ENCODE data around the gene TMEM18.

DNA sequence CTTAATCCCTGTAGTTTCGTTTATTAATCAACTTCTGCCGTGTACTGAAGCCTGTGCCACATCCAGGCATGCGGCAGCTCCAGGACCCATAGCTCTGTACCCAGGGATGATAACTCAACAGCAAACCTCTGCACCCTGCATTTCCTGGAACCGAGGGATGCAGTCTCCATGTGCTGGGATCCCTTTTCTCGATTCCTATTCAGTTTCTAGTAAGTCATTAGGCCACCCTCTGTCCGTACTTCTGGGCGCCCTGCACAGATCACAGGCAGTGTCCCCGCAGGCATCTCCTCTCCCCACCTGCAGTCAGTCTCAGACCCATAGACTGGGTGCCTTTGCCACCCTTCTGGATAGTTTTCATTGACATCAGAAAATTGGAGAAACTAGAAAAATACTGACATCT is 18.8 kb downstream of the TMEM18 start:
- TF ChIP-seq, protein P1, sequence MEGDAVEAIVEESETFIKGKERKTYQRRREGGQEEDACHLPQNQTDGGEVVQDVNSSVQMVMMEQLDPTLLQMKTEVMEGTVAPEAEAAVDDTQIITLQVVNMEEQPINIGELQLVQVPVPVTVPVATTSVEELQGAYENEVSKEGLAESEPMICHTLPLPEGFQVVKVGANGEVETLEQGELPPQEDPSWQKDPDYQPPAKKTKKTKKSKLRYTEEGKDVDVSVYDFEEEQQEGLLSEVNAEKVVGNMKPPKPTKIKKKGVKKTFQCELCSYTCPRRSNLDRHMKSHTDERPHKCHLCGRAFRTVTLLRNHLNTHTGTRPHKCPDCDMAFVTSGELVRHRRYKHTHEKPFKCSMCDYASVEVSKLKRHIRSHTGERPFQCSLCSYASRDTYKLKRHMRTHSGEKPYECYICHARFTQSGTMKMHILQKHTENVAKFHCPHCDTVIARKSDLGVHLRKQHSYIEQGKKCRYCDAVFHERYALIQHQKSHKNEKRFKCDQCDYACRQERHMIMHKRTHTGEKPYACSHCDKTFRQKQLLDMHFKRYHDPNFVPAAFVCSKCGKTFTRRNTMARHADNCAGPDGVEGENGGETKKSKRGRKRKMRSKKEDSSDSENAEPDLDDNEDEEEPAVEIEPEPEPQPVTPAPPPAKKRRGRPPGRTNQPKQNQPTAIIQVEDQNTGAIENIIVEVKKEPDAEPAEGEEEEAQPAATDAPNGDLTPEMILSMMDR (IDR thresholded peaks at IDR 0.05), result no peak
- TF ChIP-seq EP300 (IDR thresholded peaks at IDR 0.05; ENCODE audit: low read depth) (no peak), POLR2A (IDR thresholded peaks at IDR 0.05) (no peak)

Data from transverse colon (tissue), 3 donors.